Sigmoid colon (tissue), 7 donors: ENCODE data around the gene GPR4. TPM values are rescaled to one million over a fixed set of nuclear protein-coding genes. Genes with fewer than 3 reads are reported as not detected.

ENCODE experiments used
- DNase-seq: peaks from one replicate; pipeline ENCODE4 v3.0.0-alpha.2; 2019
- H3K27ac ChIP-seq, 4 donors: fragments of 200-600 bp; sonication (generic); one replicate each; pipeline ENCODE4 v1.5.1; 2016 to 2019; ENCODE audit warnings: mild to moderate bottlenecking in 1 of 4
- H3K27me3 ChIP-seq, 3 donors: fragments of 200-600 bp; sonication (generic); one replicate each; pipeline ENCODE4 v1.5.1; 2019; ENCODE audit warnings: mild to moderate bottlenecking in 1 of 3
- H3K36me3 ChIP-seq, 4 donors: fragments of 200-600 bp; sonication (generic); one replicate each; pipeline ENCODE4 v1.5.1; 2016 to 2019
- H3K4me1 ChIP-seq, 4 donors: fragments of 200-600 bp; sonication (generic); one replicate each; pipeline ENCODE4 v1.5.1; 2017 to 2019
- H3K4me3 ChIP-seq, 4 donors: fragments of 200-600 bp; sonication (generic); one replicate each; pipeline ENCODE4 v1.5.1; 2017 to 2019; ENCODE audit warnings: mild to moderate bottlenecking in 2 of 4, moderate library complexity in 1 of 4
- H3K9me3 ChIP-seq, 4 donors: fragments of 200-600 bp in 3 of 4; sonication (generic) in 3 of 4; one replicate each; pipeline versions ENCODE4 v1.5.1 to v1.6.1; 2013 to 2019
- CTCF ChIP-seq, 4 experiments: fragments of 450-650 bp in 3 of 4; fragments of 200-600 bp in 1 of 4; IDR thresholded peaks; one replicate each; pipeline ENCODE4 v1.5.1; 2016 to 2019; ENCODE audit warnings: antibody characterized with exemption in 4 of 4, mild to moderate bottlenecking in 3 of 4, moderate library complexity in 2 of 4
- EP300 ChIP-seq, 4 donors: sonication (generic); formaldehyde crosslinking; IDR thresholded peaks; one replicate each; pipeline ENCODE4 v1.6.1; 2017; ENCODE audit warnings: antibody characterized with exemption in 4 of 4
- POLR2A ChIP-seq, 2 donors: fragments of 450-650 bp; IDR thresholded peaks; one replicate each; pipeline ENCODE4 v1.6.1; 2016; ENCODE audit warnings: antibody characterized with exemption in 2 of 2, mild to moderate bottlenecking in 2 of 2, moderate library complexity in 2 of 2
- POLR2AphosphoS5 ChIP-seq, 4 donors: sonication (generic); formaldehyde crosslinking; IDR thresholded peaks; one replicate each; pipeline ENCODE4 v1.6.1; 2017; ENCODE audit warnings: antibody characterized with exemption in 4 of 4
- WGBS, 2 donors: extraction: QIAGEN DNeasy Blood & Tissue Kit; methylation state at CpG; one replicate each; pipeline ENCODE4 v1.1.7; 2013; 5-methylcytosine and 5-hydroxymethylcytosine counted together
- intact Hi-C: fragments of 100-400 bp; cut with DNase I; formaldehyde crosslinking; loops from one replicate; pipeline ENCODE4 v1.15.1; 2023
- polyA plus RNA-seq, 3 donors: library from polyadenylated mRNA; stranded (reverse); fragments of 200-250 nt; gene quantifications; one replicate each; pipeline ENCODE4 v1.2.3, GENCODE V29; 2013
- total RNA-seq, 4 donors: library from RNA; depleted of rRNA; stranded (reverse); fragments of >200 nt; gene quantifications; one replicate each; pipeline ENCODE4 v1.1.0, GENCODE V29; 2016
- donor health status: healthy with polysubstance abuse.
- donor health status: Bipolar disorder and iron deficiency.
- donor health status: healthy.

Gene GPR4
- total and polyA plus RNA-seq, 7 donors: 0.46 to 1.9 (median 0.99) TPM

GRCh38 chr19:45587873-45588272 is 14.1 kb downstream of the GPR4 start:
- H3K27ac ChIP-seq: no peak overlapping the region
- H3K4me1 ChIP-seq: peaks cover 0 to 12% (median 8%) of the 10 kb centered on the region in 4 donors
- H3K4me3 ChIP-seq: no peak overlapping the region
- 73 to 86% methylated on average over 4 of the region's 4 CpGs for WGBS, 2 donors
- peaks cover 0 to 28% (median 23%) of the 10 kb centered on the region in 3 donors for H3K27me3 ChIP-seq
- H3K9me3 ChIP-seq: no peaks in the 10 kb centered on the region
- TF ChIP-seq CTCF (IDR thresholded peaks at IDR 0.05): no peak
- TF ChIP-seq POLR2A (IDR thresholded peaks at IDR 0.05): no peak
- TF ChIP-seq POLR2AphosphoS5 (IDR thresholded peaks at IDR 0.05): no peak
- TF ChIP-seq EP300 (IDR thresholded peaks at IDR 0.05): no peak
- H3K36me3 ChIP-seq: no peaks in the 10 kb centered on the region
- no peak for DNase-seq
- intact Hi-C loops: loop anchor here (10.0 kb wide), 1 partner anchor 153 kb away; no protein-coding TSS in a partner anchor

GRCh38 chr19:45585158-45585577 is 16.8 kb downstream of the GPR4 start:
- intact Hi-C loops: loop anchor here (2.0 to 10.0 kb wide), 2 partner anchors 76 to 150 kb away; no protein-coding TSS in a partner anchor
- H3K36me3 ChIP-seq: no peaks in the 10 kb centered on the region
- no peak for DNase-seq
- WGBS, 2 donors: 23 to 24% methylated on average over 7 of the region's 7 CpGs
- H3K27ac ChIP-seq: peak overlapping the region; percentile 91 to 99 (median 96)
- no peaks in the 10 kb centered on the region for H3K9me3 ChIP-seq
- peak overlapping the region; percentile 49 to 77 (median 62) for H3K4me3 ChIP-seq
- peaks cover 0 to 12% (median 8%) of the 10 kb centered on the region in 4 donors for H3K4me1 ChIP-seq
- peaks cover 0 to 1% (median 1%) of the 10 kb centered on the region in 3 donors for H3K27me3 ChIP-seq
- no peak for TF ChIP-seq POLR2AphosphoS5 (IDR thresholded peaks at IDR 0.05)
- TF ChIP-seq POLR2A (IDR thresholded peaks at IDR 0.05): no peak
- TF ChIP-seq CTCF (IDR thresholded peaks at IDR 0.05): no peak
- TF ChIP-seq EP300 (IDR thresholded peaks at IDR 0.05): no peak

GRCh38 chr19:45584332-45585157 is 17.5 kb downstream of the GPR4 start, which contains the start of gene OPA3:
Gene OPA3 (minus strand): TSS chr19:45584802. CDS start chr19:45584764, 38 bp downstream.
- Histone ChIP-seq H3K27ac (peak within 1 kb of the TSS; percentile 91 to 99 (median 96)), H3K4me3 (peak within 1 kb of the TSS; percentile 49 to 77 (median 62)), H3K27me3 (no peaks in the 10 kb centered on the region), H3K9me3 (no peaks in the 10 kb centered on the region), H3K36me3 (no peaks in the 10 kb centered on the region), H3K4me1 (peaks cover 0 to 12% (median 8%) of the 10 kb centered on the region in 4 donors)
- TF ChIP-seq EP300 (IDR thresholded peaks at IDR 0.05) (peak in 3 of 4 donors; percentile 60 to 97 (median 87)), POLR2AphosphoS5 (IDR thresholded peaks at IDR 0.05) (peak; percentile 70 to 86 (median 79)), POLR2A (IDR thresholded peaks at IDR 0.05) (peak; percentile 15 to 55), CTCF (IDR thresholded peaks at IDR 0.05) (no peak)
- intact Hi-C loops: loop anchor here (2.0 to 10.0 kb wide), 2 partner anchors 76 to 150 kb away; no protein-coding TSS in a partner anchor
- 0 to 1% methylated on average over 63 of the region's 63 CpGs for WGBS, 2 donors
- DNase-seq: peak; percentile 100

- H3K36me3 ChIP-seq: no peaks in the 10 kb centered on the region
- no peaks in the 10 kb centered on the region for H3K27me3 ChIP-seq
- TF ChIP-seq CTCF (IDR thresholded peaks at IDR 0.05) (no peak), POLR2AphosphoS5 (IDR thresholded peaks at IDR 0.05) (no peak), POLR2A (IDR thresholded peaks at IDR 0.05) (no peak), EP300 (IDR thresholded peaks at IDR 0.05) (no peak)
- no peak overlapping the region for H3K4me3 ChIP-seq
- 91 to 94% methylated on average over 7 of the region's 7 CpGs for WGBS, 2 donors
- H3K9me3 ChIP-seq: no peaks in the 10 kb centered on the region
- intact Hi-C loops: loop anchor here (10.0 kb wide), 1 partner anchor 147 kb away; no protein-coding TSS in a partner anchor
- peaks cover 0 to 38% (median 26%) of the 10 kb centered on the region in 4 donors for H3K4me1 ChIP-seq
- no peak overlapping the region for H3K27ac ChIP-seq
- no peak for DNase-seq
Measured at GRCh38 chr19:45581576-45581975, 20.4 kb downstream of the GPR4 start.
